ENCODE data around the gene SLC39A2. TPM values are rescaled to one million over a fixed set of nuclear protein-coding genes. Genes with fewer than 3 reads are reported as not detected.

Gene SLC39A2
- polyA plus RNA-seq, 1 donor (not counting 4 experiments of a cell fraction or from before 2014, with no cell fraction given): 0.94 TPM

- H3K9me1 ChIP-seq (ENCODE audit: control insufficient read depth, extremely low read depth, insufficient read depth, low read length): no peaks in the 10 kb centered on the region
- no peaks in the 10 kb centered on the region for H3K9me3 ChIP-seq (ENCODE audit: control insufficient read depth, low read depth, low read length)
- no peaks in the 10 kb centered on the region for H4K20me1 ChIP-seq (ENCODE audit: control insufficient read depth, extremely low read depth, insufficient read depth, low read length)
- FAIRE-seq (peak; percentile 90), DNase-seq (ENCODE audit: low read depth, low spot score) (peak; percentile 59)
- TF ChIP-seq EZH2 (IDR thresholded peaks at IDR 0.05; ENCODE audit: low read length) (no peak), CTCF (optimal IDR thresholded peaks at IDR 0.05 in 1 of 3, IDR thresholded peaks at IDR 0.05 in 1 of 3, conservative IDR thresholded peaks at IDR 0.05 in 1 of 3; ENCODE audit: extremely low read depth in 1 of 3, insufficient read depth in 2 of 3, low read length in 3 of 3) (peak; percentile 89 to 92 (median 90))
- H3K4me2 ChIP-seq (ENCODE audit: control insufficient read depth, extremely low read depth, insufficient read depth, low read depth, low read length): no peak overlapping the region
- no peaks in the 10 kb centered on the region for H3K4me1 ChIP-seq (ENCODE audit: control insufficient read depth, extremely low read depth, insufficient read depth, low read length)
- H3K27ac ChIP-seq (ENCODE audit: control insufficient read depth, insufficient read depth, low read length): no peak overlapping the region
- dilution Hi-C loops (cut with MboI; ENCODE audit: extremely low pct_ligation_motif_present, low sequenced_read_pairs): no loop called here
- H3K4me3 ChIP-seq (ENCODE audit: control insufficient read depth in 2 of 3, extremely low read depth in 1 of 3, insufficient read depth in 2 of 3, low read depth in 1 of 3, low read length in 3 of 3): no peak overlapping the region
- no peak overlapping the region for H2AFZ ChIP-seq (ENCODE audit: control insufficient read depth, low read length)
- H3K79me2 ChIP-seq (ENCODE audit: control insufficient read depth, insufficient read depth, low read length): no peaks in the 10 kb centered on the region
- no peaks in the 10 kb centered on the region for H3K36me3 ChIP-seq (ENCODE audit: control insufficient read depth in 2 of 2, extremely low read depth in 1 of 2, insufficient read depth in 2 of 2, low read length in 2 of 2)
- H3K27me3 ChIP-seq (ENCODE audit: control insufficient read depth, extremely low read depth, insufficient read depth, low read length): no peaks in the 10 kb centered on the region
- no peak overlapping the region for H3K9ac ChIP-seq (ENCODE audit: control insufficient read depth, extremely low read depth, insufficient read depth, low read length)
Observed at GRCh38 chr14:21014761-21015190, 15.7 kb downstream of the SLC39A2 start.

DNA sequence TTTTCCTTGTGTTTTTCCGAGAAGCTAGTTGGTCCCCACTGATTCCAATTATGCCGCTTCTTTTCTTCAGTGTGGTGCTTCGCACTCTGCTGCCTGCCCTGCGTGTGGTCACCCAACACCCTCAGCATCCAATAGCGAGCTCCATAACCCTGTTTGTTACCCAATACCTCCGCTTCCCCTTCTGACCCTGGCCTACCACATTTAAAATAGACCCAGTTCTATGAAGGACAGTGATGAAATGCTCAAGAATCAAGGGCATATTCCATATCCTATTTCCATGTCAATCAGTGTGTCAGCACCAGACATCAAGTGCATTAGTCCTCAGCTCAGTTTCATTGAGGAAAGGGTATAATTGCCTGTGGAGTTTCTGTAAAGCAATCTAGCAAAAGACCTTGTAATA lies 16.2 kb downstream of the SLC39A2 start:
- TF ChIP-seq EZH2 (IDR thresholded peaks at IDR 0.05; ENCODE audit: low read length) (no peak), CTCF (optimal IDR thresholded peaks at IDR 0.05 in 1 of 3, IDR thresholded peaks at IDR 0.05 in 1 of 3, conservative IDR thresholded peaks at IDR 0.05 in 1 of 3; ENCODE audit: extremely low read depth in 1 of 3, insufficient read depth in 2 of 3, low read length in 3 of 3) (no peak)
- no peak for DNase-seq (ENCODE audit: low read depth, low spot score)
- dilution Hi-C loops (cut with MboI; ENCODE audit: extremely low pct_ligation_motif_present, low sequenced_read_pairs): no loop called here
- Histone ChIP-seq H3K4me1 (ENCODE audit: control insufficient read depth, extremely low read depth, insufficient read depth, low read length) (no peaks in the 10 kb centered on the region), H3K79me2 (ENCODE audit: control insufficient read depth, insufficient read depth, low read length) (no peaks in the 10 kb centered on the region), H3K27me3 (ENCODE audit: control insufficient read depth, extremely low read depth, insufficient read depth, low read length) (no peaks in the 10 kb centered on the region), H4K20me1 (ENCODE audit: control insufficient read depth, extremely low read depth, insufficient read depth, low read length) (no peaks in the 10 kb centered on the region), H2AFZ (ENCODE audit: control insufficient read depth, low read length) (no peak overlapping the region), H3K9ac (ENCODE audit: control insufficient read depth, extremely low read depth, insufficient read depth, low read length) (no peak overlapping the region), H3K9me3 (ENCODE audit: control insufficient read depth, low read depth, low read length) (no peaks in the 10 kb centered on the region), H3K4me3 (ENCODE audit: control insufficient read depth in 2 of 3, extremely low read depth in 1 of 3, insufficient read depth in 2 of 3, low read depth in 1 of 3, low read length in 3 of 3) (no peak overlapping the region), H3K36me3 (ENCODE audit: control insufficient read depth in 2 of 2, extremely low read depth in 1 of 2, insufficient read depth in 2 of 2, low read length in 2 of 2) (no peaks in the 10 kb centered on the region), H3K9me1 (ENCODE audit: control insufficient read depth, extremely low read depth, insufficient read depth, low read length) (no peaks in the 10 kb centered on the region), H3K4me2 (ENCODE audit: control insufficient read depth, extremely low read depth, insufficient read depth, low read depth, low read length) (no peak overlapping the region), H3K27ac (ENCODE audit: control insufficient read depth, insufficient read depth, low read length) (no peak overlapping the region)
- no peak for FAIRE-seq

All from keratinocyte (primary cell).